Measurements from ENCODE around the gene LMOD3.

The LMOD3 gene

DNA sequence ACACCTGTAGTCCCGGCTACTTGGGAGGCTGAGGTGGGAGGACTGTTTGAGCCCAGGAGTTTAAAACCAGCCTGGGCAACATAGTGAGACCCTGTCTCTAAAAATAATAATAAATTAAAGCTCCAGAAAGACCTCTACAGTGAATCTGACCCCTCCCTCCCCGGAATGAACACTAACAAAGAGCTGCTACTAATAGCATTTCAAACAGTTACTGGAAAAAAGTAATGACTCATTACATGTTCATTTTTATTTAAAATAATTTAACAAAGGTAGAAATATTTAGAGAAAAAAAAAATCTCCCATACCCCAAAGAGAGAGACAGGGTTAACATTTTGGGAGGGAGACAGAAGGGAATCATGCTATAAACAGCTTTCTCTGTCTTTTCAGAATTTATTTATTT is 40.0 kb downstream of the LMOD3 start:
- TF ChIP-seq POLR2AphosphoS5 (IDR thresholded peaks at IDR 0.05; ENCODE audit: low read depth, low read length) = no peak
- TF ChIP-seq, protein P1, sequence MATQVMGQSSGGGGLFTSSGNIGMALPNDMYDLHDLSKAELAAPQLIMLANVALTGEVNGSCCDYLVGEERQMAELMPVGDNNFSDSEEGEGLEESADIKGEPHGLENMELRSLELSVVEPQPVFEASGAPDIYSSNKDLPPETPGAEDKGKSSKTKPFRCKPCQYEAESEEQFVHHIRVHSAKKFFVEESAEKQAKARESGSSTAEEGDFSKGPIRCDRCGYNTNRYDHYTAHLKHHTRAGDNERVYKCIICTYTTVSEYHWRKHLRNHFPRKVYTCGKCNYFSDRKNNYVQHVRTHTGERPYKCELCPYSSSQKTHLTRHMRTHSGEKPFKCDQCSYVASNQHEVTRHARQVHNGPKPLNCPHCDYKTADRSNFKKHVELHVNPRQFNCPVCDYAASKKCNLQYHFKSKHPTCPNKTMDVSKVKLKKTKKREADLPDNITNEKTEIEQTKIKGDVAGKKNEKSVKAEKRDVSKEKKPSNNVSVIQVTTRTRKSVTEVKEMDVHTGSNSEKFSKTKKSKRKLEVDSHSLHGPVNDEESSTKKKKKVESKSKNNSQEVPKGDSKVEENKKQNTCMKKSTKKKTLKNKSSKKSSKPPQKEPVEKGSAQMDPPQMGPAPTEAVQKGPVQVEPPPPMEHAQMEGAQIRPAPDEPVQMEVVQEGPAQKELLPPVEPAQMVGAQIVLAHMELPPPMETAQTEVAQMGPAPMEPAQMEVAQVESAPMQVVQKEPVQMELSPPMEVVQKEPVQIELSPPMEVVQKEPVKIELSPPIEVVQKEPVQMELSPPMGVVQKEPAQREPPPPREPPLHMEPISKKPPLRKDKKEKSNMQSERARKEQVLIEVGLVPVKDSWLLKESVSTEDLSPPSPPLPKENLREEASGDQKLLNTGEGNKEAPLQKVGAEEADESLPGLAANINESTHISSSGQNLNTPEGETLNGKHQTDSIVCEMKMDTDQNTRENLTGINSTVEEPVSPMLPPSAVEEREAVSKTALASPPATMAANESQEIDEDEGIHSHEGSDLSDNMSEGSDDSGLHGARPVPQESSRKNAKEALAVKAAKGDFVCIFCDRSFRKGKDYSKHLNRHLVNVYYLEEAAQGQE (IDR thresholded peaks at IDR 0.05; ENCODE audit: insufficient read depth in 1 of 2, low read depth in 2 of 2, low read length in 2 of 2) = no peak
- no peak for TF ChIP-seq FOXP2 (optimal IDR thresholded peaks at IDR 0.05; ENCODE audit: borderline replicate concordance, extremely low read depth, extremely low read length, insufficient read depth)
- no peak for TF ChIP-seq TAF1 (IDR thresholded peaks at IDR 0.05; ENCODE audit: borderline replicate concordance, insufficient read depth, low read length)
- TF ChIP-seq SIN3A (IDR thresholded peaks at IDR 0.05; ENCODE audit: borderline replicate concordance, insufficient read depth, low read length) = no peak

DNA sequence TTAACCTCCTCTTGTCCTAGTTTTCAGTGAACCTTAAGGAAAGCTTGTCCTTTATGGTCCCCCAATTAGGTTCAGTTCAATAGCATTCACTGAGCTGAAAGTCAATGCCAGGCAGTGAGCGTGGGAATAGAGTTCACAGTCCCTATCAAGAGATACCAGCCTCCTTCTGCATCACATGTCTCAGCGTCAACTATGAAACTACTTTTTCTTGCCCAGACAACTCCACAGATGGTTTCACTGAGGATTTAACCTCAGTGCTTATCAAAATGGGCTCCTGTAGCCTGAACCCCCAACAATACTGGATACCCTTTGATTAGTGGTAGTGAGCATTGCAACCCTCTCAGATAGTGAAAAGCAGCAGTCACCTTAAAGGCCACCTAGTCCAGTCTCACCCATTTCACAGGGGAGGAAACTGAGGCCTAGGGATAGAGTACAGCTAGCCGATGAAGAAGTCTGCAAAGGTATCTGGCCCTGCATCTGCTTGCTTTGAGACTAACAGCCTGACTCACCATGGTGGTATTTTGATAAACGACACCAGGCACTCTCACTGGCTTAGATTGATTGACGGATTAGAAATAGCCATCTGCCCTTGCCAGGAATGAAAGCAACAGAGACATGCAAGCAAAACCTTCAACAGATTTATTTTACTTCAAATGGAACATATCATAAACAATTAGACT is 40.7 kb downstream of the LMOD3 start:
- TF ChIP-seq FOXP2 (optimal IDR thresholded peaks at IDR 0.05; ENCODE audit: borderline replicate concordance, extremely low read depth, extremely low read length, insufficient read depth) (no peak), POLR2AphosphoS5 (IDR thresholded peaks at IDR 0.05; ENCODE audit: low read depth, low read length) (no peak), TAF1 (IDR thresholded peaks at IDR 0.05; ENCODE audit: borderline replicate concordance, insufficient read depth, low read length) (no peak), SIN3A (IDR thresholded peaks at IDR 0.05; ENCODE audit: borderline replicate concordance, insufficient read depth, low read length) (no peak)
- TF ChIP-seq, protein P1 (IDR thresholded peaks at IDR 0.05; ENCODE audit: insufficient read depth in 1 of 2, low read depth in 2 of 2, low read length in 2 of 2) = no peak

DNA sequence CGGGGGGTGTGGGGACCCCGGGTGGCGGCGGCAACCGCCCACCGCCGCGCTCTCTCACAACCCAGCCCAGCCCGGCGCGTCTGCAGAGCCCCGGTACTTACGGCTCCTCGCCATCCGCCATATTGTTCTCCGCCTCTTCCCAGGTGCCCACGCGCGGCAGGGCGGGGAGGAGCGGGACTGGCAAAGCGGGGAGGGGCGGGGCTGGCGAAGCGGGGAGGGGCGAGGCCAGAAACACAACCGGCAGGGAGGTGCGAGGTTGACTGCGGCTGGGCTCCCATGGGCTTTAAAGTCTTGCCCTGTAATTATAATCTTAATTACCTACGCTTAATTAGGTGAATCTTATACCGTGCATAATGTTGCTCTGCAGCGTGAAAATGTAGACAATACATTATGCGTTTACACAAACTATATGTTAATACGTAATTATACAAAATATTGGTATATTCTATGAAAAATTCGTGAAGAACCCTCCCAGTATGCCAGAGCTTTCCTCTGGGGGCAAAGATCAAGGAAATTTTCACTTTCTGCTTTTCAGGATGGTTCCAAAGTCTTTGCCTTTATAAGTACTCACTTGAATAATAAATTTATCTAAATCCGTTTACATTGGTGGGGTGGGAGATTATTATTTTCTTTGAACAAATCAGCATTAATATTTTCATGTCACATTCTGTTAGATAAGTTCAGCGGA is 42.0 kb downstream of the LMOD3 start, which contains the start of gene UBA3:
UBA3 (minus strand) TSS at position 133 of the 688 bp plus-strand sequence; CDS start at position 121, 12 bp downstream.
- TF ChIP-seq SIN3A (IDR thresholded peaks at IDR 0.05; ENCODE audit: borderline replicate concordance, insufficient read depth, low read length) (peak; percentile 26; the same call in 1 of the 2 replicates), POLR2AphosphoS5 (IDR thresholded peaks at IDR 0.05; ENCODE audit: low read depth, low read length) (peak; percentile 61), TAF1 (IDR thresholded peaks at IDR 0.05; ENCODE audit: borderline replicate concordance, insufficient read depth, low read length) (peak; percentile 95; the same call in 1 of the 2 replicates), FOXP2 (optimal IDR thresholded peaks at IDR 0.05; ENCODE audit: borderline replicate concordance, extremely low read depth, extremely low read length, insufficient read depth) (peak; percentile 30)
- TF ChIP-seq, protein P1 (IDR thresholded peaks at IDR 0.05; ENCODE audit: insufficient read depth in 1 of 2, low read depth in 2 of 2, low read length in 2 of 2) = no peak

DNA sequence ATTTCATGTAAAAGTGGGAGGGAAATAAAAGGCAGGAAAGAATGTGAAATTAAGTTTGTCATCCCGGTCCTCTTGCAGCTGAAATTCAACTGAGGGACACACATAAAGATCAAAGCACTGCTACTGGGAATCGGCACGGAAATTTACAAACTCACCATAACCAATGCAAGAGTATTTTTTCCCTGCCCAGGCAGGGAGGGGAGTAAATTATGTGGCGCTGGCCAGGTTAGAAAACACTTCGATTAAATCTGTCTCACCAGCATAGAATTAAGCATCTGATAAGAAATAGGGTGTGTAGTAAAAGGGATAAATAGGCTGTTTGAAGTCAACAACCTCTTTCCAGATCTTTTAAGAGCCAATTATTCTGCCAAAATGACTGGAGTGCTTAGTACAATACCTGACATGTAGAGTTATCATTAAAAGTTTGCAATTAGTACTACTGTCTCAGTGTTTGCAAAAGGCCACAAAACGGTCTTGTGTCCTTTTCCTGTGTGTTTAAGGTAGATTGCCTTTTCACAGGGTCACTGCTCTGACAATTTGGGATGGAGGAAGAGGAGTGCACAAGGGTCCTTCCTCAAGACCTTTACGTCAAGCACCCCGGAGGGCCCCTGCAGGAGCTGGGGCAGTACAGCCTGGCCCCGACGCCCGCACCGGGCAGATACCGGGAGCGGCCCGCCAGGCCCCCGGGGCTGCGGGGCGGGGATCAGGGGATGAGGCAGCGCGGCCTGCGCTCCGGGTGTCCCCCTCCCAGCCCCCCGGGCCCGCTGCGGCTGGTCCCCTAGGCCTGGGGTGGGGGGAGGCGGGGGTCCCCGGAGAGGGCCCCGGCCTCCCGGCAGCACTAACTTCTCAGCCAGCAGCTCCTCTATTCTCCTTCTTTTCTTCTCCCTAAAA is 42.9 kb downstream of the LMOD3 start:
- TF ChIP-seq FOXP2 (optimal IDR thresholded peaks at IDR 0.05; ENCODE audit: borderline replicate concordance, extremely low read depth, extremely low read length, insufficient read depth) (no peak), TAF1 (IDR thresholded peaks at IDR 0.05; ENCODE audit: borderline replicate concordance, insufficient read depth, low read length) (no peak), SIN3A (IDR thresholded peaks at IDR 0.05; ENCODE audit: borderline replicate concordance, insufficient read depth, low read length) (no peak), POLR2AphosphoS5 (IDR thresholded peaks at IDR 0.05; ENCODE audit: low read depth, low read length) (no peak)
- TF ChIP-seq, protein P1 (IDR thresholded peaks at IDR 0.05; ENCODE audit: insufficient read depth in 1 of 2, low read depth in 2 of 2, low read length in 2 of 2) = no peak

Data from PFSK-1 (cell line).